Peyer's patch (tissue), 4 donors: ENCODE data around the gene LTBP1.

Experiments used
- CTCF ChIP-seq, 6 experiments: fragments of 450-650 bp in 4 of 6; fragments of 200-600 bp in 2 of 6; sonication (generic) in 1 of 6; IDR thresholded peaks; one replicate each; pipeline ENCODE4 v1.5.1; 2017 to 2019; ENCODE audit warnings: antibody characterized with exemption in 6 of 6, mild to moderate bottlenecking in 3 of 6, moderate library complexity in 1 of 6
- POLR2A ChIP-seq, 2 donors: fragments of 450-650 bp; IDR thresholded peaks; one replicate each; pipeline ENCODE4 v1.5.1; 2017; ENCODE audit warnings: antibody characterized with exemption in 2 of 2, mild to moderate bottlenecking in 2 of 2, moderate library complexity in 2 of 2

GRCh38 chr2:33321876-33322483 lies 375.2 kb downstream of the LTBP1 start:
- TF ChIP-seq CTCF (IDR thresholded peaks at IDR 0.05), result no peak
- TF ChIP-seq POLR2A (IDR thresholded peaks at IDR 0.05), result no peak
